HG02885 (cell line): ENCODE measurements around the gene PCGF3.
"Not testable (repeated sequence)": the region's sequence is repeated elsewhere in the genome, so short reads cannot be mapped to it uniquely, and the experiment has no call there.

Source experiments
- ATAC-seq: cut with Tn5 transposase; IDR thresholded peaks from one replicate; pipeline ENCODE4 v1.9.1; 2021; ENCODE audit warnings: mild to moderate bottlenecking; ENCODE audit not compliant: unreplicated experiment, poor library complexity

The PCGF3 gene

GRCh38 chr4:681736-682451 is 23.7 kb upstream of the PCGF3 start:
- no peak for ATAC-seq

- ATAC-seq = no peak
These were observed 23.0 kb upstream of the PCGF3 start for GRCh38 chr4:682490-683172.

DNA sequence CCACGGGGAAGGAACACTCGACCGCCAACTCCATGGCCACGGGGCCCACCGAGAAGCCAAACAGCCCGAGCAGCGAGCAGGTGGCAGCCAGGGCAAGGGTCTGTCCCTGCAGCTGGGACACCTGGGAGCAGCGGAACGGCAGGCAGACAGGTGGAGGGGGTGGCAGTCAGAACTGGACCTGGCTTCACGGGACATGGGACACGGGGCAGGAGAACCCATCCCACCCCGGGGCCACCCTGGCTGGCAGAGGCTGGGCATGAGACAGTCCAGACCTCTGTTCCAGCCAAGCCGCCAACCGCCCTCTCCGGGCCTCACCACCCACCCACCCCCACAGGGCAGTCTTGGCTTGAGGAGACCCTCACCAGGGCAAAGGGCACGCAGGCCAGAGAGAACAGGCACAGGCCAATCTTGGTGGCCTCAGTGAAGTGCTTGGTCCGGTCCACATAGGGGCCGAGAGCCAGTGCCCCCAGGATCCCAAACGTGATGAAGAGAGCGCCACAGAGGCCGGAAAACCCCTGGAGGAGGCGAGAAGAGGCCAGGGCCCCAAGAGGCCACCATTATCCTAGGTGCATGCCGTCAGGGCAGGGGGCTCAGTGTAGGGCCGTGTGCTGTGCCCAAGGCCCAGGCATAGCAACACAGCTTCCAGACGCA is 22.3 kb upstream of the PCGF3 start:
- ATAC-seq = no peak

- ATAC-seq = peak; percentile 22
These were observed 21.5 kb upstream of the PCGF3 start for GRCh38 chr4:683982-684622.

- no peak for ATAC-seq
These were observed 20.9 kb upstream of the PCGF3 start for GRCh38 chr4:684623-685327.

DNA sequence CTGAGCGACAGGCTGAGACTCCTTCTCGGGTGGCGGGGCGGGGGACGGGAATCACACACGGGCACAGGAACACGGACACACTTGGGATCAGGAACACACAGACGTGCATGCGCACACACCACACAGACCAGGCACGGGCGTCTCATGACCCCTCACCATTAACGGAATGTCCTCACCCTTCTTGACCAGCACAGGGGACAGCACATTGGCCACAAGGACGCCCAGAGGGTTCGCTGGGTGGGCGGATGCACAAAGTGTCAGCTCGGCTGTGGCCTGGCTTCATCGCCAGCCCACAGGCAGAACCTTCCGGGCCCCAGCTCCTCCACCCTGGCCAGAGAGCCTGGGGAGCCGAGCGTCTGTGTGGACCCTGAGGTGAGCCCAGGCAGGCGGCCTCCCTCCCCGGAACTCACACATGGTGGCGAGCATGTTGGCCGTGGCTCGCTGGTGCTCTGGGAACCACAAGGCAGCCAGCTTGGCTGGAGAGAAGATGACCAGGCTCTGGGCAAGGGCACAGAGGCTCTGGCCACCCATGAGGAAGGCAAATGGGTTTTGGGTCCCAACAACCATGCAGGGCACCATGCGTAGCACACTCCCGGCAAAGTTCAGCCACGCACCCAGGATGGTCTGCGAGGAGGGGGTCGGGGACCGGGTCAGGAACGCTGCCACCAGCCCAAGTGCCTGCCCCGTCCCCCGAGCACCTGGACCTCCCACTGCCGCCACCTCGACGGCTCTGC is 19.8 kb upstream of the PCGF3 start:
- no peak for ATAC-seq

DNA sequence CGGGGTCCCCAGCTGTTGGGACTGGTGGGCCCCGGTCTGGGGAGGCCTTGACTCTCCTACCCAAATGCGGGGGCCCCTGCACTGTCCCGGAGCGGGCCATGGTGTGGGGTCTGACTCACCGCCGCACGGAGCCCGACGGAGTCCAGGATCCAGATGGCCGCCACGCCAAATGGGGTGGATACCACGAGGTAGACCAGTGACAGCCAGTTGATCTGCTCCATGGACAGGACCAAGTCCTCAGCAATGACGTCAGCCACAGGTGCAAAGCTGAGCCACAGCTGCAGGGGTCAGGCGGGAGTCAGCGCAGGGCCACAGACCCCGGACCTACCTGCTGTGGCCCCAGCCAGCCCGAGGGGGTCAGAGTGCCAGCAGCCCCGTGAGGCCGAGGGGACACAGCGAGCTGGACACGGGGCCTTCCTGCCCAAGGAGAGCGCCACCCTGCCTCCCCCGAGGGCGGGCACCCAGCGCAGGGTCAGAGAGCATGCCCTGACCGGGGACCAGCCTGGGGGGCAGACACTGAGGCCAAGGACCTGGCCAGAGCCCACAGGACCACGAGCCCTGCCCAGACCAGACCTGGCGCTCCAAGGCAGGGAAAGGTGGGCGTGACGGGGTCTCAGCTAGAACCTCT is 19.1 kb upstream of the PCGF3 start:
- ATAC-seq = no peak

- ATAC-seq = no peak
These were observed 18.3 kb upstream of the PCGF3 start for GRCh38 chr4:687048-687970.

GRCh38 chr4:687971-688853 is 17.4 kb upstream of the PCGF3 start:
- ATAC-seq = no peak

GRCh38 chr4:688854-689681 is 16.6 kb upstream of the PCGF3 start, which contains the start of gene SLC49A3:
Gene SLC49A3 (minus strand): TSS chr4:689151. CDS start chr4:689127, 24 bp downstream.
- no peak for ATAC-seq

DNA sequence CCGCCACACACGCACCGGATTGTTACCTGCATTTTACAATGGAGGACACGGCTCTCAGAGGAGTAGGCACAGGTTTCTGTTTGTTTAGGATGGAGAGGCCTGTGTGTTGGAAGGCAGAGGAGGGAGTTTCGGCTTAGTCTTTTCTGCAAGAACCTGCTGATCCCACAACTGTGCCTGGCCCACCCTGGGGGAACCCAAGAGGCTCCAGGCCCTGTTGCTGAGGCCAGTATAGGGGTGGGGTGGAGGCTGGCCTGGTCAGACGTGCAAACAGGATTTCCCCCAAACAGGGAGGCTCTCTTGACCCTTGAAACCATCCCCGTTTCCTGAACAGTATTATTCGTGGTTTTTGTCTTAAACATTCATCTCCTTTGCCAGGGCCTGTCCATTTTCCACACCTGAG is 15.9 kb upstream of the PCGF3 start:
- ATAC-seq = no peak

DNA sequence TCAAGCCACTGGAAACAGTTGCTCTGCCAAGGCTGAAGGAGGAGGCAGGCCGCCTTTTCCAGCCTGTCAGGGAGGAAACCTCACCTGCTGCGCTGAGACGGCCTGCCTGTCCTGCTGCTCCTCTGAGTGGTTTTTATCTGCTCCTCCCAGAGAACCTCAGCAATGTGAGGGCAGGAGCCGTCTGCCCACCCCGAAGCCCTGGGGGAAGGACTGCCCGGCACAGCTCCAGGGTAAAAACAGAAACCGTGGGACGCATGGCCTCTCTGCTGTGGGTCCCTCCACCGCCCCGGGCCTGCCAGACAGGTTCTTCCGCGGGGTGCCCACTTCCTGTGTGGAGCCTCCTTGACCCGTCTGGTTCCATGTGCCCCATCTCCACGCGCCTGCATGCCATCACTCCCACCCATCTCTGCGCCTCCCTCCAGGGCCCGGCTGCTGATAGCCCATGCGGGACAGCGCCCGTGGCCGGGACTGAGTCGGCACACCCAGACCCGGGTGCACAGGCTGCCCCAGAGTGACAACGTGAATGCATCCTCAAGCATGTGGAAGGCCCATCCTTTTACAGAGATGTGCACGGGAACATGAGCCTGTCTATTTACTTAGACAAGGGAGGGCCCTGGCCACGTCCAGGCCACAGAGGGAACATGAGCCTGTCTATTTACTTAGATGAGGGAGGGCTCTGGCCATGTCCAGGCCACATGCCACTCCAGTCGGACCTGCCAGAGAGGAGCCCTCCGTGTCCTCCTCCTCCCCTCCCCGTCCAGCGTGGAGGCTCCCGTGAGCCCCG is 12.7 kb upstream of the PCGF3 start:
- ATAC-seq = no peak

- not testable (repeated sequence) for ATAC-seq
These were observed 11.2 kb upstream of the PCGF3 start for GRCh38 chr4:694341-694940.

GRCh38 chr4:699816-700580 is 5.6 kb upstream of the PCGF3 start:
- no peak for ATAC-seq
